Measurements from ENCODE around the gene PDSS2.

Gene PDSS2

GRCh38 chr6:107416145-107416544, 43.2 kb downstream of the PDSS2 start:
- Histone ChIP-seq H3K27me3 (ENCODE audit: insufficient read depth, low read length) (no peaks in the 10 kb centered on the region), H3K27ac (ENCODE audit: low read depth, low read length) (no peak overlapping the region), H3K4me1 (ENCODE audit: control insufficient read depth, insufficient read depth, low read length, unreplicated experiment) (no peaks in the 10 kb centered on the region), H3K36me3 (ENCODE audit: insufficient read depth, low read length) (no peaks in the 10 kb centered on the region), H3K4me3 (ENCODE audit: low read depth, low read length) (no peak overlapping the region), H2AFZ (ENCODE audit: low read length, unreplicated experiment) (no peak overlapping the region), H3K79me2 (ENCODE audit: control insufficient read depth, insufficient read depth, low read length, unreplicated experiment) (no peaks in the 10 kb centered on the region)

- Histone ChIP-seq H3K36me3 (ENCODE audit: insufficient read depth, low read length) (no peaks in the 10 kb centered on the region), H3K27ac (ENCODE audit: low read depth, low read length) (no peak overlapping the region), H3K79me2 (ENCODE audit: control insufficient read depth, insufficient read depth, low read length, unreplicated experiment) (no peaks in the 10 kb centered on the region), H3K27me3 (ENCODE audit: insufficient read depth, low read length) (no peaks in the 10 kb centered on the region), H2AFZ (ENCODE audit: low read length, unreplicated experiment) (no peak overlapping the region), H3K4me3 (ENCODE audit: low read depth, low read length) (no peak overlapping the region), H3K4me1 (ENCODE audit: control insufficient read depth, insufficient read depth, low read length, unreplicated experiment) (no peaks in the 10 kb centered on the region)
Measured at GRCh38 chr6:107413966-107414645, 45.3 kb downstream of the PDSS2 start.

- Histone ChIP-seq H2AFZ (ENCODE audit: low read length, unreplicated experiment) (no peak overlapping the region), H3K4me3 (ENCODE audit: low read depth, low read length) (no peak overlapping the region), H3K36me3 (ENCODE audit: insufficient read depth, low read length) (no peaks in the 10 kb centered on the region), H3K27ac (ENCODE audit: low read depth, low read length) (no peak overlapping the region), H3K79me2 (ENCODE audit: control insufficient read depth, insufficient read depth, low read length, unreplicated experiment) (no peaks in the 10 kb centered on the region), H3K27me3 (ENCODE audit: insufficient read depth, low read length) (no peaks in the 10 kb centered on the region), H3K4me1 (ENCODE audit: control insufficient read depth, insufficient read depth, low read length, unreplicated experiment) (no peaks in the 10 kb centered on the region)
Measured at GRCh38 chr6:107411161-107411560, 48.2 kb downstream of the PDSS2 start.

DNA sequence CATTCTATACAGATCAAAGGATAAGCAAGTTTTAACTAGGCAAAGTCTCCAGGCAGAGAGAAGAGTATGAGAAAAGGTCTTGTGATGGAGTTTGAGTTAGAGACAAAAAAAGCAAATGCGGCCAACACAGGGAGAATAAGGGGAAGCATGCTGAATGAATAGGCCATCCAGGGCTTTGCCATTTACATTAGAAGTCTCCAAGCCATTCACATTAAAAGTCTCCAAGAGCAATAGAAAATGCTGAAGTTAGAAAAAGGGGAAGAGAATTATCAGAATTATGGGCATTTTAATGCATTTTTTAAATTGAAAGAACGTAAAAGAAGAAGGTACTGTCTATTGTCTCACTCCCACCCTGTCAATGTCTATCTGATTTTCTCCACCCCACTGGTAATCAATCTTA, 49.4 kb downstream of the PDSS2 start:
- Histone ChIP-seq H3K4me3 (ENCODE audit: low read depth, low read length) (no peak overlapping the region), H3K27ac (ENCODE audit: low read depth, low read length) (no peak overlapping the region), H2AFZ (ENCODE audit: low read length, unreplicated experiment) (no peak overlapping the region), H3K4me1 (ENCODE audit: control insufficient read depth, insufficient read depth, low read length, unreplicated experiment) (no peaks in the 10 kb centered on the region), H3K27me3 (ENCODE audit: insufficient read depth, low read length) (no peaks in the 10 kb centered on the region), H3K79me2 (ENCODE audit: control insufficient read depth, insufficient read depth, low read length, unreplicated experiment) (no peaks in the 10 kb centered on the region), H3K36me3 (ENCODE audit: insufficient read depth, low read length) (no peaks in the 10 kb centered on the region)

DNA sequence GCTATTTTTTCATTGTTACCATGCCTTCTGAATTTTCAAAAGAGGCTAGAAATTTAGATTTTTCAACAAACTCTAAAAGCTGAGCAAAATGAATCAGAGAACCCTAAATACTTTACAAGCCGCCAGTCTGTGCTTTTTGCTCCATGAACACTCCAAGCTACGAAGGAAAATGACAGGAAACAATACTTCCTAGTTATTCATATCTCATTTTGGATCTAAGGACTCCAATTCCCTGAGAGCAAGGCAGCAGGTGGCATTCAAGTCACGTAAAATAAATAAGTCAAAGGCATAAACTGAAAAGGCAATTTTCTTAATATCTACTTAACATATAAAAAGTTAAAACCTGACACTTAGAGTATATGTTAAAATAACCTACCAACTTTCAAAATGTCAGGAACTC, 50.6 kb downstream of the PDSS2 start:
- Histone ChIP-seq H3K4me3 (ENCODE audit: low read depth, low read length) (no peak overlapping the region), H3K36me3 (ENCODE audit: insufficient read depth, low read length) (no peaks in the 10 kb centered on the region), H2AFZ (ENCODE audit: low read length, unreplicated experiment) (no peak overlapping the region), H3K27me3 (ENCODE audit: insufficient read depth, low read length) (no peaks in the 10 kb centered on the region), H3K79me2 (ENCODE audit: control insufficient read depth, insufficient read depth, low read length, unreplicated experiment) (no peaks in the 10 kb centered on the region), H3K27ac (ENCODE audit: low read depth, low read length) (no peak overlapping the region), H3K4me1 (ENCODE audit: control insufficient read depth, insufficient read depth, low read length, unreplicated experiment) (no peaks in the 10 kb centered on the region)

- Histone ChIP-seq H2AFZ (ENCODE audit: low read length, unreplicated experiment) (no peak overlapping the region), H3K36me3 (ENCODE audit: insufficient read depth, low read length) (no peaks in the 10 kb centered on the region; the same call in 1 of the 2 replicates), H3K4me1 (ENCODE audit: control insufficient read depth, insufficient read depth, low read length, unreplicated experiment) (no peaks in the 10 kb centered on the region), H3K27ac (ENCODE audit: low read depth, low read length) (no peak overlapping the region), H3K27me3 (ENCODE audit: insufficient read depth, low read length) (no peaks in the 10 kb centered on the region), H3K4me3 (ENCODE audit: low read depth, low read length) (no peak overlapping the region), H3K79me2 (ENCODE audit: control insufficient read depth, insufficient read depth, low read length, unreplicated experiment) (peaks cover 2% of the 10 kb centered on the region)
Measured at GRCh38 chr6:107405002-107405401, 54.4 kb downstream of the PDSS2 start.

DNA sequence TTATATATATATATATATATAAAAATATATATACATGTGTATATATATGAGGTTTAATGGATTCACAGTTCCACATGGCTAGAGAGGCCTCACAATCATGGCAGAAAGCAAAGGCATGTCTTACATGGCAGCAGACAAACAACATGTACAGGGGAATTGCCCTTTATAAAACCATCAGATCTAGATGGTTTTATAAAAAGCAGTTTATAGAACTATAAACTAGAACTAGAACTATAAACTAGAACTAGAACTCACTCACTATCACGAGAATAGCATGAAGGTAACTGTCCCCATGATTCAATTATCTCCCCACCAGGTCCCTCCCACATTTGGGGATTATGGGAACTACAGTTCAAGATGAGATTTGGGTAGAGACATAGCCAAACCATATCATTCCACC, 56.8 kb downstream of the PDSS2 start:
- Histone ChIP-seq H3K27ac (ENCODE audit: low read depth, low read length) (no peak overlapping the region), H2AFZ (ENCODE audit: low read length, unreplicated experiment) (no peak overlapping the region), H3K4me3 (ENCODE audit: low read depth, low read length) (no peak overlapping the region), H3K27me3 (ENCODE audit: insufficient read depth, low read length) (no peaks in the 10 kb centered on the region), H3K79me2 (ENCODE audit: control insufficient read depth, insufficient read depth, low read length, unreplicated experiment) (peaks cover 2% of the 10 kb centered on the region), H3K36me3 (ENCODE audit: insufficient read depth, low read length) (no peaks in the 10 kb centered on the region; the same call in 1 of the 2 replicates), H3K4me1 (ENCODE audit: control insufficient read depth, insufficient read depth, low read length, unreplicated experiment) (no peaks in the 10 kb centered on the region)

DNA sequence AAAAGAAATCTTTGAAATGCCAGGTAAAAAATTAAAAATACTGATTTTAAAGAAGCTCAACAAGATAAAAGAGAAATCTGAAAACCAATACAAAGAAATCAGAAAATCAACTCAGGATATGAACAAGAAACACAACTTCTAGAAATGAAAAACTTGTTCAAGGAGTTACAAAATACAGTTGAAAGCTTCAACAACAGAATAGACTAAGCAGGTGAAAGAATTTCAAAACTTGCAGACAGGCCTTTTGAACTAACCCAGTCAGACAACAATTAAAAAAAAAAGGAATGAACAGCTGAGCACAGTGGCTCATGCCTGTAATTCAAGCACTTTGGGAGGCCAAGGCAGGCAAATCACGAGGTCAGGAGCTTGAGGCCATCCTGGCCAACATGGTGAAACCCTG, 57.8 kb downstream of the PDSS2 start:
- Histone ChIP-seq H3K4me3 (ENCODE audit: low read depth, low read length) (no peak overlapping the region), H3K27me3 (ENCODE audit: insufficient read depth, low read length) (no peaks in the 10 kb centered on the region), H3K36me3 (ENCODE audit: insufficient read depth, low read length) (no peaks in the 10 kb centered on the region; the same call in 1 of the 2 replicates), H3K27ac (ENCODE audit: low read depth, low read length) (no peak overlapping the region), H3K4me1 (ENCODE audit: control insufficient read depth, insufficient read depth, low read length, unreplicated experiment) (no peaks in the 10 kb centered on the region), H3K79me2 (ENCODE audit: control insufficient read depth, insufficient read depth, low read length, unreplicated experiment) (peaks cover 2% of the 10 kb centered on the region), H2AFZ (ENCODE audit: low read length, unreplicated experiment) (no peak overlapping the region)

- no peaks in the 10 kb centered on the region; the same call in 1 of the 2 replicates for H3K36me3 ChIP-seq (ENCODE audit: insufficient read depth, low read length)
- no peak overlapping the region for H3K4me3 ChIP-seq (ENCODE audit: low read depth, low read length)
- H3K79me2 ChIP-seq (ENCODE audit: control insufficient read depth, insufficient read depth, low read length, unreplicated experiment): peaks cover 2% of the 10 kb centered on the region
- H3K27me3 ChIP-seq (ENCODE audit: insufficient read depth, low read length): no peaks in the 10 kb centered on the region
- no peak overlapping the region for H2AFZ ChIP-seq (ENCODE audit: low read length, unreplicated experiment)
- H3K4me1 ChIP-seq (ENCODE audit: control insufficient read depth, insufficient read depth, low read length, unreplicated experiment): no peaks in the 10 kb centered on the region
- no peak overlapping the region for H3K27ac ChIP-seq (ENCODE audit: low read depth, low read length)
Measured at GRCh38 chr6:107400616-107401147, 58.7 kb downstream of the PDSS2 start.

DNA sequence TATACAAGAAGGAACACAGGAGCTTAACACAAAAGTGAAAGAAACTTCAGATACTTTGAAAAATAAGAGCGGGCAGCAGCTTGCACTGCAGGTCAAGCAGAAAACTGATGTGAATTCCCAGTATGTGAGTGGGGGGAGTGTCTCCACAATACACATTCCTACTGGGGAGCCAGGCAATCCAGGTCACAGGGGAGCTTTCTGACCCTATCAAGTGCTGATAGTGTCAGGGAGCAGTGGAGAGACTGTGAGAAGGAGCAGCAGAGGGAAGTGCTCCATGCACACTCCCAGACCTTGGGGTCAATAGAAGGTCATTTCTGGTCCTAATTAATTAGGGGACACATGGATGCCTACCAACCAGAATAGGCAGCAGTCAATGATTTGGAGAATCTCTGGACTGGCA, 59.4 kb downstream of the PDSS2 start:
- H2AFZ ChIP-seq (ENCODE audit: low read length, unreplicated experiment): no peak overlapping the region
- H3K4me1 ChIP-seq (ENCODE audit: control insufficient read depth, insufficient read depth, low read length, unreplicated experiment): no peaks in the 10 kb centered on the region
- no peak overlapping the region for H3K4me3 ChIP-seq (ENCODE audit: low read depth, low read length)
- peaks cover 2% of the 10 kb centered on the region for H3K79me2 ChIP-seq (ENCODE audit: control insufficient read depth, insufficient read depth, low read length, unreplicated experiment)
- H3K36me3 ChIP-seq (ENCODE audit: insufficient read depth, low read length): peaks cover 3% of the 10 kb centered on the region; the same call in 1 of the 2 replicates
- no peaks in the 10 kb centered on the region for H3K27me3 ChIP-seq (ENCODE audit: insufficient read depth, low read length)
- no peak overlapping the region for H3K27ac ChIP-seq (ENCODE audit: low read depth, low read length)

GRCh38 chr6:107398001-107398400, 61.4 kb downstream of the PDSS2 start:
- H3K36me3 ChIP-seq (ENCODE audit: insufficient read depth, low read length): peaks cover 15% of the 10 kb centered on the region
- no peak overlapping the region for H3K4me3 ChIP-seq (ENCODE audit: low read depth, low read length)
- no peak overlapping the region for H3K27ac ChIP-seq (ENCODE audit: low read depth, low read length)
- no peak overlapping the region for H2AFZ ChIP-seq (ENCODE audit: low read length, unreplicated experiment)
- H3K27me3 ChIP-seq (ENCODE audit: insufficient read depth, low read length): no peaks in the 10 kb centered on the region
- H3K79me2 ChIP-seq (ENCODE audit: control insufficient read depth, insufficient read depth, low read length, unreplicated experiment): peaks cover 2% of the 10 kb centered on the region
- H3K4me1 ChIP-seq (ENCODE audit: control insufficient read depth, insufficient read depth, low read length, unreplicated experiment): no peaks in the 10 kb centered on the region
